Measurements from ENCODE around the gene PROSER2.

GRCh38 chr10:11773761-11774441 is 49.3 kb upstream of the PROSER2 start:
- TF ChIP-seq CTCF (IDR thresholded peaks at IDR 0.05 in 8 of 11, conservative IDR thresholded peaks at IDR 0.05 in 3 of 11): no peak
- TF ChIP-seq POLR2AphosphoS5 (IDR thresholded peaks at IDR 0.05): no peak

Measured in spleen (tissue), 7 donors.